HUES6 (cell line): Measurements from ENCODE around the gene TOGARAM2.

ENCODE experiments used
- H3K27ac ChIP-seq: 2 replicates; pipeline ENCODE4 v1.7.0; 2013; ENCODE audit warnings: low read depth, mild to moderate bottlenecking, low read length, inconsistent platforms
- H3K27me3 ChIP-seq: 2 replicates; pipeline ENCODE4 v1.6.1; 2013; ENCODE audit warnings: low read length; ENCODE audit not compliant: control insufficient read depth, insufficient read depth
- H3K36me3 ChIP-seq: 2 replicates; pipeline ENCODE4 v1.6.1; 2013; ENCODE audit warnings: low read length; ENCODE audit not compliant: control insufficient read depth, insufficient read depth
- H3K4me1 ChIP-seq: 2 replicates; pipeline ENCODE4 v1.6.1; 2013; ENCODE audit warnings: low read length; ENCODE audit not compliant: control insufficient read depth, insufficient read depth
- H3K4me3 ChIP-seq: 2 replicates; pipeline ENCODE4 v1.5.1; 2013; ENCODE audit warnings: low read depth, low read length
- H3K9ac ChIP-seq: one replicate; pipeline ENCODE4 v1.6.1; 2013; ENCODE audit warnings: mild to moderate bottlenecking, low read length
- H3K9me3 ChIP-seq: 2 replicates; pipeline ENCODE4 v1.6.1; 2013; ENCODE audit warnings: low read depth, low read length; ENCODE audit not compliant: control insufficient read depth, insufficient read depth

TOGARAM2 gene

GRCh38 chr2:28981016-28981441 lies at the start of gene TOGARAM2:
Gene TOGARAM2 (plus strand): TSS chr2:28981298. CDS start chr2:28994835, 13,537 bp downstream.
- Histone ChIP-seq H3K9me3 (no peaks in the 10 kb centered on the region), H3K4me1 (peaks cover 5% of the 10 kb centered on the region; the same call in 1 of the 2 replicates), H3K9ac (no peak within 1 kb of the TSS), H3K27me3 (no peaks in the 10 kb centered on the region), H3K36me3 (no peaks in the 10 kb centered on the region), H3K4me3 (no peak within 1 kb of the TSS), H3K27ac (no peak within 1 kb of the TSS)

- Histone ChIP-seq H3K9me3 (no peaks in the 10 kb centered on the region), H3K27ac (no peak overlapping the region)
Observed at GRCh38 chr2:28934769-28935168, 46.3 kb upstream of the TOGARAM2 start.

GRCh38 chr2:28941008-28941407 lies 40.1 kb upstream of the TOGARAM2 start:
- peaks cover 93% of the 10 kb centered on the region for H3K36me3 ChIP-seq
- no peak overlapping the region for H3K9ac ChIP-seq
- no peak overlapping the region for H3K4me3 ChIP-seq
- no peaks in the 10 kb centered on the region for H3K4me1 ChIP-seq
- H3K27me3 ChIP-seq: no peaks in the 10 kb centered on the region
- H3K9me3 ChIP-seq: no peaks in the 10 kb centered on the region
- no peak overlapping the region for H3K27ac ChIP-seq

More at GRCh38 chr2:28934769-28935168, 46.3 kb upstream of the TOGARAM2 start:
- H3K4me3 ChIP-seq: no peak overlapping the region
- no peaks in the 10 kb centered on the region for H3K4me1 ChIP-seq
- no peaks in the 10 kb centered on the region for H3K27me3 ChIP-seq
- peaks cover 97% of the 10 kb centered on the region for H3K36me3 ChIP-seq
- no peak overlapping the region for H3K9ac ChIP-seq

- Histone ChIP-seq H3K27me3 (no peaks in the 10 kb centered on the region), H3K36me3 (peaks cover 92% of the 10 kb centered on the region), H3K4me3 (no peak overlapping the region), H3K4me1 (no peaks in the 10 kb centered on the region), H3K9me3 (peaks cover 16% of the 10 kb centered on the region), H3K27ac (no peak overlapping the region), H3K9ac (no peak overlapping the region)
Observed at GRCh38 chr2:28944535-28945248, 36.4 kb upstream of the TOGARAM2 start.

GRCh38 chr2:28948160-28948559 lies 32.9 kb upstream of the TOGARAM2 start:
- peaks cover 62% of the 10 kb centered on the region for H3K36me3 ChIP-seq

GRCh38 chr2:28949190-28949589 lies 31.9 kb upstream of the TOGARAM2 start:
- Histone ChIP-seq H3K4me1 (peaks cover 14% of the 10 kb centered on the region), H3K27ac (no peak overlapping the region), H3K4me3 (no peak overlapping the region), H3K36me3 (peaks cover 51% of the 10 kb centered on the region), H3K9me3 (peaks cover 22% of the 10 kb centered on the region), H3K27me3 (no peaks in the 10 kb centered on the region), H3K9ac (no peak overlapping the region)

More at GRCh38 chr2:28948160-28948559, 32.9 kb upstream of the TOGARAM2 start:
- Histone ChIP-seq H3K27me3 (no peaks in the 10 kb centered on the region), H3K4me3 (no peak overlapping the region), H3K9me3 (peaks cover 22% of the 10 kb centered on the region), H3K9ac (no peak overlapping the region), H3K27ac (no peak overlapping the region), H3K4me1 (peaks cover 14% of the 10 kb centered on the region)

- Histone ChIP-seq H3K4me3 (no peak overlapping the region), H3K9me3 (peaks cover 22% of the 10 kb centered on the region), H3K27ac (no peak overlapping the region), H3K4me1 (peaks cover 14% of the 10 kb centered on the region), H3K9ac (no peak overlapping the region), H3K27me3 (no peaks in the 10 kb centered on the region), H3K36me3 (peaks cover 46% of the 10 kb centered on the region)
Observed at GRCh38 chr2:28949617-28950305, 31.3 kb upstream of the TOGARAM2 start.

- Histone ChIP-seq H3K27me3 (no peaks in the 10 kb centered on the region), H3K9ac (no peak overlapping the region), H3K4me3 (no peak overlapping the region), H3K4me1 (peaks cover 25% of the 10 kb centered on the region), H3K27ac (no peak overlapping the region), H3K36me3 (peaks cover 32% of the 10 kb centered on the region), H3K9me3 (peaks cover 22% of the 10 kb centered on the region)
Observed at GRCh38 chr2:28950941-28951630, 30.0 kb upstream of the TOGARAM2 start.

GRCh38 chr2:28951910-28952835 lies 28.9 kb upstream of the TOGARAM2 start:
- H3K9ac ChIP-seq: no peak overlapping the region
- H3K36me3 ChIP-seq: peaks cover 21% of the 10 kb centered on the region
- H3K9me3 ChIP-seq: peaks cover 22% of the 10 kb centered on the region
- H3K27me3 ChIP-seq: no peaks in the 10 kb centered on the region
- H3K4me1 ChIP-seq: peaks cover 30% of the 10 kb centered on the region
- no peak overlapping the region for H3K4me3 ChIP-seq
- H3K27ac ChIP-seq: no peak overlapping the region

- peaks cover 30% of the 10 kb centered on the region for H3K4me1 ChIP-seq
- no peak overlapping the region for H3K9ac ChIP-seq
- no peak overlapping the region for H3K4me3 ChIP-seq
- no peak overlapping the region for H3K27ac ChIP-seq
- peaks cover 22% of the 10 kb centered on the region for H3K9me3 ChIP-seq
- H3K36me3 ChIP-seq: peaks cover 15% of the 10 kb centered on the region
- no peaks in the 10 kb centered on the region for H3K27me3 ChIP-seq
Observed at GRCh38 chr2:28952836-28953211, 28.3 kb upstream of the TOGARAM2 start.
